H1 (cell line): ENCODE results near the gene MRPL41. TPM values are rescaled to one million over a fixed set of nuclear protein-coding genes. Genes with fewer than 3 reads are reported as not detected.
"Not testable (repeated sequence)": the region's sequence is repeated elsewhere in the genome, so short reads cannot be mapped to it uniquely, and the experiment has no call there.

Experiments used
- CTCF ChIA-PET: fragments of 300-600 bp; sonication (Branson Sonifier 250); formaldehyde crosslinking; loops from one replicate; lab custom pipeline; 2021; ENCODE audit not compliant: partially characterized antibody; lab: Charles Lee
- POLR2A ChIA-PET: fragments of 300-600 bp; sonication (Branson Sonifier 250); formaldehyde crosslinking; loops from one replicate; lab custom pipeline; 2021; ENCODE audit warnings: inconsistent platforms; ENCODE audit not compliant: partially characterized antibody; lab: Charles Lee
- DNase-seq, 2 experiments: peaks; one replicate each; pipeline versions ENCODE4 v3.0.0 to v3.0.0-alpha.2; 2010 to 2022; ENCODE audit warnings: low spot score in 2 of 2, low read depth in 1 of 2, mixed read lengths in 1 of 2
- FAIRE-seq: peaks from 2 replicates; lab custom pipeline; 2011; peaks lifted over from hg19 to GRCh38; lab: Jason Lieb, UNC
- H2AFZ ChIP-seq: 2 replicates; pipeline ENCODE4 v1.8.1; 2012; ENCODE audit warnings: low read length, inconsistent platforms
- H2AK5ac ChIP-seq: 2 replicates; pipeline ENCODE4 v1.6.1; 2013; ENCODE audit warnings: low read depth, low read length
- H2BK120ac ChIP-seq: replicated peaks from 2 replicates; pipeline ENCODE3; 2013; ENCODE audit warnings: low read depth, low read length, inconsistent platforms
- H2BK12ac ChIP-seq: 2 replicates; pipeline ENCODE4 v1.6.1; 2013; ENCODE audit warnings: low read depth, low read length
- H2BK15ac ChIP-seq: 2 replicates; pipeline ENCODE4 v1.6.1; 2013; ENCODE audit warnings: low read length
- H2BK20ac ChIP-seq: 2 replicates; pipeline ENCODE4 v1.6.1; 2013; ENCODE audit warnings: low read length
- H2BK5ac ChIP-seq: 2 replicates; pipeline ENCODE4 v1.6.1; 2013; ENCODE audit warnings: low read depth, low read length
- H3K14ac ChIP-seq: 2 replicates; pipeline ENCODE4 v1.6.1; 2013; ENCODE audit warnings: inconsistent platforms; ENCODE audit not compliant: insufficient read length
- H3K18ac ChIP-seq: 2 replicates; pipeline ENCODE4 v1.6.1; 2013; ENCODE audit warnings: low read length; ENCODE audit errors: extremely low read depth
- H3K23ac ChIP-seq: 2 replicates; pipeline ENCODE4 v1.6.1; 2013; ENCODE audit warnings: inconsistent platforms; ENCODE audit not compliant: insufficient read length
- H3K23me2 ChIP-seq: 2 replicates; pipeline ENCODE4 v1.6.1; 2013; ENCODE audit warnings: low read depth, low read length
- H3K27ac ChIP-seq: 2 replicates; pipeline ENCODE4 v1.6.1; 2011; ENCODE audit warnings: low read depth, low read length, inconsistent platforms
- H3K27me3 ChIP-seq, 4 experiments: replicated peaks in 1 of 4; 1 replicate in 1 of 4; 2 replicates in 3 of 4; pipeline versions ENCODE4 v1.6.1 to v1.8.1; 2011 to 2013; ENCODE audit warnings: low read length in 3 of 4, mild to moderate bottlenecking in 3 of 4, inconsistent platforms in 2 of 4, mixed read lengths in 2 of 4, moderate library complexity in 1 of 4; ENCODE audit not compliant: control insufficient read depth in 3 of 4, insufficient read depth in 3 of 4; ENCODE audit errors: extremely low read depth in 1 of 4
- H3K36me3 ChIP-seq, 4 experiments: 2 replicates each; pipeline versions ENCODE4 v1.6.1 to v1.8.1; 2011 to 2013; ENCODE audit warnings: mild to moderate bottlenecking in 4 of 4, low read length in 3 of 4, moderate library complexity in 2 of 4, control low read depth in 1 of 4, inconsistent platforms in 1 of 4; ENCODE audit not compliant: insufficient read depth in 4 of 4, control insufficient read depth in 2 of 4
- H3K4ac ChIP-seq: replicated peaks from 2 replicates; pipeline ENCODE3; 2013; ENCODE audit warnings: low read length, low read depth, mixed read lengths, inconsistent platforms; ENCODE audit not compliant: insufficient read length
- H3K4me1 ChIP-seq, 4 experiments: replicated peaks in 1 of 4; 1 replicate in 1 of 4; 2 replicates in 3 of 4; pipeline versions ENCODE4 v1.6.1 to v1.8.1; 2011 to 2013; ENCODE audit warnings: low read length in 3 of 4, inconsistent platforms in 2 of 4, mixed read lengths in 1 of 4; ENCODE audit not compliant: insufficient read depth in 4 of 4, control insufficient read depth in 3 of 4
- H3K4me2 ChIP-seq, 2 experiments: 2 replicates each; pipeline versions ENCODE4 v1.6.1 to v1.8.1; 2011 to 2013; ENCODE audit warnings: low read depth in 2 of 2, low read length in 2 of 2, control low read depth in 1 of 2, inconsistent platforms in 1 of 2, mild to moderate bottlenecking in 1 of 2; ENCODE audit not compliant: insufficient read depth in 1 of 2
- H3K4me3 ChIP-seq, 4 experiments: fragments of 200-600, 300-600 bp in 1 of 4; sonication (generic), shearing (Covaris generic), sonication (Bioruptor Twin) in 1 of 4; 2 replicates each; pipeline versions ENCODE4 v1.5.1 to v1.8.1; 2011 to 2016; ENCODE audit warnings: low read length in 4 of 4, low read depth in 3 of 4, control low read depth in 2 of 4, inconsistent platforms in 2 of 4, mild to moderate bottlenecking in 2 of 4, mixed read lengths in 1 of 4, moderate library complexity in 1 of 4; ENCODE audit not compliant: insufficient read depth in 2 of 4; ENCODE audit errors: extremely low read depth in 1 of 4
- H3K56ac ChIP-seq: replicated peaks from 2 replicates; pipeline ENCODE3; 2013; ENCODE audit warnings: low read depth, mild to moderate bottlenecking, mixed read lengths, low read length, inconsistent platforms; ENCODE audit not compliant: insufficient read length
- H3K79me1 ChIP-seq: 2 replicates; pipeline ENCODE4 v1.6.1; 2013; ENCODE audit warnings: low read depth, low read length, control low read depth
- H3K79me2 ChIP-seq, 2 experiments: 2 replicates each; pipeline versions ENCODE4 v1.6.1 to v1.8.1; 2012 to 2013; ENCODE audit warnings: low read length in 2 of 2, mild to moderate bottlenecking in 2 of 2, inconsistent platforms in 1 of 2; ENCODE audit not compliant: insufficient read depth in 2 of 2, control insufficient read depth in 1 of 2
- H3K9ac ChIP-seq, 4 experiments: replicated peaks in 1 of 4; 1 replicate in 1 of 4; 2 replicates in 3 of 4; pipeline versions ENCODE4 v1.6.1 to v1.8.1; 2011 to 2013; ENCODE audit warnings: low read depth in 3 of 4, low read length in 3 of 4, control low read depth in 2 of 4, mild to moderate bottlenecking in 2 of 4, moderate library complexity in 2 of 4, inconsistent platforms in 1 of 4; ENCODE audit errors: extremely low read depth in 1 of 4
- H3K9me3 ChIP-seq, 2 experiments: 2 replicates each; pipeline versions ENCODE4 v1.6.1 to v1.8.1; 2012 to 2013; ENCODE audit warnings: mild to moderate bottlenecking in 2 of 2, moderate library complexity in 2 of 2, control low read depth in 1 of 2, inconsistent platforms in 1 of 2, low read depth in 1 of 2, low read length in 1 of 2, mixed read lengths in 1 of 2; ENCODE audit not compliant: insufficient read depth in 2 of 2
- H4K20me1 ChIP-seq, 2 experiments: replicated peaks in 1 of 2; 2 replicates each; pipeline versions ENCODE3 to v1.8.1; 2011 to 2013; ENCODE audit warnings: inconsistent platforms in 2 of 2, low read length in 2 of 2, mild to moderate bottlenecking in 1 of 2; ENCODE audit not compliant: insufficient read depth in 2 of 2, control insufficient read depth in 1 of 2
- H4K5ac ChIP-seq: 2 replicates; pipeline ENCODE4 v1.6.1; 2013; ENCODE audit warnings: low read length, low read depth, mixed read lengths, inconsistent platforms; ENCODE audit not compliant: insufficient read length
- H4K8ac ChIP-seq: 2 replicates; pipeline ENCODE4 v1.8.0; 2013; ENCODE audit warnings: mild to moderate bottlenecking, moderate library complexity, low read length, inconsistent platforms; ENCODE audit not compliant: insufficient read depth; ENCODE audit errors: extremely low read depth
- H4K91ac ChIP-seq: replicated peaks from 2 replicates; pipeline ENCODE3; 2013; ENCODE audit warnings: low read length, mixed read lengths, inconsistent platforms; ENCODE audit not compliant: insufficient read length
- SIN3A ChIP-seq, 2 experiments: IDR thresholded peaks in 1 of 2; conservative IDR thresholded peaks in 1 of 2; 2 replicates each; pipeline ENCODE4 v1.6.1; 2011 to 2012; ENCODE audit warnings: low read length in 2 of 2, improper control_type of control experiment in 1 of 2, low read depth in 1 of 2, mild to moderate bottlenecking in 1 of 2
- WGBS, 2 experiments: shearing (Covaris generic) in 1 of 2; methylation state at CpG; one replicate each; pipeline versions ENCODE4 v1.1.6 to v1.1.7; 2013 to 2015; ENCODE audit warnings: low lambda C conversion rate in 2 of 2, mixed read lengths in 2 of 2, inconsistent platforms in 1 of 2, low coverage in 1 of 2, missing lambda C conversion rate in 1 of 2; ENCODE audit not compliant: insufficient replicate concordance in 2 of 2, insufficient coverage in 1 of 2, insufficient read length in 1 of 2; ENCODE audit errors: extremely low coverage in 1 of 2, missing lambda C conversion rate in 1 of 2; 5-methylcytosine and 5-hydroxymethylcytosine counted together
- polyA plus RNA-seq, 7 experiments: library from polyadenylated mRNA; depleted of rRNA in 3 of 7; stranded (reverse) in 5 of 7; unstranded in 2 of 7; fragments of >200 nt in 5 of 7; fragments of 200-250 nt in 2 of 7; gene quantifications; 1 replicate in 5 of 7; 2 replicates in 1 of 7; 4 replicates in 1 of 7; pipeline versions ENCODE4 v1.2.1 to v1.2.3, GENCODE V29; 2011 to 2013; ENCODE audit warnings: missing spikeins in 2 of 7, mixed read lengths in 2 of 7
- total RNA-seq: library from RNA; stranded (reverse); fragmentation: NEBNext Ultra II Directional; extraction: Animal tissue kit (Norgen Biotek cat#: 25700); gene quantifications from 2 replicates; pipeline ENCODE4 v1.2.1, GENCODE V29; 2021
- TF ChIP-seq, protein P1 (sequence below), 3 experiments: IDR thresholded peaks; 1 replicate in 2 of 3; 2 replicates in 1 of 3; pipeline versions ENCODE4 v1.5.1 to v1.6.1; 2011; ENCODE audit warnings: low read length in 3 of 3, mild to moderate bottlenecking in 3 of 3, inconsistent platforms in 2 of 3, low read depth in 1 of 3, moderate library complexity in 1 of 3; ENCODE audit not compliant: insufficient read depth in 1 of 3; ENCODE audit errors: control extremely low read depth in 1 of 3

Gene MRPL41
- total and polyA plus RNA-seq, 2 of the 8 experiments (the other 6 are each of a cell fraction or from before 2014, with no cell fraction given) = 47.2 to 58.1 TPM

DNA sequence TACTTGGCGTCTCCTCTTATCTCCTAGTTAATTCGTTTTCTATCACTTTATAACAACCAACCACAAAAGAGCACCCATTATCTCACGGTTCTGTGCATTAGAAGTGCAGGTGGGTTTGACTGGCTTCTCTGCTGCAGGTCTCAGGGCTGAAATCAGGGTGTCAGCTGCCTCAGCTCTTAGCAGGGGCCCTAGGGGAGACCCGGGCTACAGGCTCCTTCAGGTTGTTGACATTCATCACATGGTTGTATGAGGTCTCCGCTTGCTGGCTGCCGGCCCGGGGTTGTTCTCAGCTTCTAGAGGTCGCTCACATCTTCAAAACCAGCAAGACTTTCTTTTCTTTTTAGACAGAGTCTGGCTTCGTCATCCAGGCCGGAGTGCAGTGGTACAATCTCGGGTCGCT lies 41.5 kb downstream of the MRPL41 start (continued):
- TF ChIP-seq, protein P1, sequence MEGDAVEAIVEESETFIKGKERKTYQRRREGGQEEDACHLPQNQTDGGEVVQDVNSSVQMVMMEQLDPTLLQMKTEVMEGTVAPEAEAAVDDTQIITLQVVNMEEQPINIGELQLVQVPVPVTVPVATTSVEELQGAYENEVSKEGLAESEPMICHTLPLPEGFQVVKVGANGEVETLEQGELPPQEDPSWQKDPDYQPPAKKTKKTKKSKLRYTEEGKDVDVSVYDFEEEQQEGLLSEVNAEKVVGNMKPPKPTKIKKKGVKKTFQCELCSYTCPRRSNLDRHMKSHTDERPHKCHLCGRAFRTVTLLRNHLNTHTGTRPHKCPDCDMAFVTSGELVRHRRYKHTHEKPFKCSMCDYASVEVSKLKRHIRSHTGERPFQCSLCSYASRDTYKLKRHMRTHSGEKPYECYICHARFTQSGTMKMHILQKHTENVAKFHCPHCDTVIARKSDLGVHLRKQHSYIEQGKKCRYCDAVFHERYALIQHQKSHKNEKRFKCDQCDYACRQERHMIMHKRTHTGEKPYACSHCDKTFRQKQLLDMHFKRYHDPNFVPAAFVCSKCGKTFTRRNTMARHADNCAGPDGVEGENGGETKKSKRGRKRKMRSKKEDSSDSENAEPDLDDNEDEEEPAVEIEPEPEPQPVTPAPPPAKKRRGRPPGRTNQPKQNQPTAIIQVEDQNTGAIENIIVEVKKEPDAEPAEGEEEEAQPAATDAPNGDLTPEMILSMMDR (IDR thresholded peaks at IDR 0.05; ENCODE audit: control extremely low read depth in 1 of 3, insufficient read depth in 1 of 3, low read depth in 1 of 3, low read length in 3 of 3) = no peak
- TF ChIP-seq SIN3A (conservative IDR thresholded peaks at IDR 0.05 in 1 of 2, IDR thresholded peaks at IDR 0.05 in 1 of 2; ENCODE audit: low read depth in 1 of 2, low read length in 2 of 2) = no peak
- TF ChIP-seq, all 59 proteins: peak for 0

DNA sequence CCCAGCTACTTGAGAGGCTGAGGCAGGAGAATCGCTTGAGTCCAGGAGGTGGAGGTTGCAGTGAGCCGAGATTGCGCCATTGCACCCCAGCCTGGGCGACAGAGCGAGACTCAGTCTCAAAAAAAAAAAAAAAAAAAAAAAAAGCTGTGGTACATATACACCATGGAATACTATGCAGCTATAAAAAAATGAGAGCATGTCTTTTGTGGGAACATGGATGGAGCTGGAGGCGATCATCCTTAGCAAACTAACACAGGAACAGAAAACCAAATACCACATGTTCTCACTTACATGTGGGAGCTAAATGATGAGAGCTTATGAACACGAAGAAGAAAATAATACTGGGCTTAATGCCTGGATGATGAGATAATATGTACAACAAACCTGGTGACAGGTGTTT lies 44.9 kb downstream of the MRPL41 start:
- H3K79me1 ChIP-seq, H3K27me3 ChIP-seq, H3K9me3 ChIP-seq, H4K91ac ChIP-seq, H2BK12ac ChIP-seq, H2BK15ac ChIP-seq, H3K14ac ChIP-seq, H3K4me3 ChIP-seq, H4K8ac ChIP-seq, H3K56ac ChIP-seq, H3K4me1 ChIP-seq, H3K18ac ChIP-seq, DNase-seq, H2AK5ac ChIP-seq, FAIRE-seq, H3K23ac ChIP-seq, H3K23me2 ChIP-seq, H2BK20ac ChIP-seq, H2BK5ac ChIP-seq, H2AFZ ChIP-seq, H3K27ac ChIP-seq, H4K5ac ChIP-seq, POLR2A ChIA-PET, H3K9ac ChIP-seq, H3K36me3 ChIP-seq, H2BK120ac ChIP-seq, H4K20me1 ChIP-seq, H3K4me2 ChIP-seq, H3K4ac ChIP-seq, H3K79me2 ChIP-seq: not testable (repeated sequence)
- 91% methylated on average over 3 of the region's 7 CpGs; no CpG with 5 or more reads in 1 of the 2 experiments for WGBS, 2 experiments
- CTCF ChIA-PET = interaction anchor here (0.9 to 3.5 kb wide), 6 partner anchors 14 to 280 kb away, joined by 3 to 17 read pairs (median 3); no protein-coding TSS in a partner anchor
